ENCODE data around the gene CLECL1. TPM values are rescaled to one million over a fixed set of nuclear protein-coding genes. Genes with fewer than 3 reads are reported as not detected.

CLECL1 gene
- total and polyA plus RNA-seq, 9 of the 15 experiments (the other 6 are each of a cell fraction or from before 2014, with no cell fraction given), result 0.13 to 0.25 TPM; not detected in 7

GRCh38 chr12:9692909-9693308, 40.0 kb downstream of the CLECL1 start:
- no peak overlapping the region for H3K4me3 ChIP-seq
- ATAC-seq (no peak), DNase-seq (ENCODE audit: extremely low read depth in 1 of 4, low spot score in 3 of 4) (no peak), FAIRE-seq (no peak)
- H3K4me2 ChIP-seq (ENCODE audit: insufficient read depth, low read length), result no peak overlapping the region
- H3K36me3 ChIP-seq (ENCODE audit: control insufficient read depth, insufficient read depth, low read length), result peaks cover 4% of the 10 kb centered on the region; the same call in 2 of the 3 replicates
- no peaks in the 10 kb centered on the region for H3K27me3 ChIP-seq (ENCODE audit: control insufficient read depth in 2 of 2, insufficient read depth in 2 of 2, low read length in 2 of 2)
- no TSS peak for BruUV-seq (replicated peaks)
- no peaks in the 10 kb centered on the region for H3K79me2 ChIP-seq (ENCODE audit: control insufficient read depth, insufficient read depth, low read length)
- no peaks in the 10 kb centered on the region; a peak in 1 of 5 replicates for H3K4me1 ChIP-seq (replicated peaks in 1 of 2; ENCODE audit: control insufficient read depth in 2 of 2, insufficient read depth in 2 of 2, low read length in 2 of 2)
- TF ChIP-seq BMI1 (IDR thresholded peaks at IDR 0.05; ENCODE audit: low read length), result no peak
- no peak for TF ChIP-seq ZC3H8 (IDR thresholded peaks at IDR 0.05)
- no peak for TF ChIP-seq ZNF589 (CRISPR knock-in tag; IDR thresholded peaks at IDR 0.05; ENCODE audit: low read depth)
- no peak for TF ChIP-seq BRD4 (IDR thresholded peaks at IDR 0.05)
- TF ChIP-seq ZNF408 (CRISPR knock-in tag; IDR thresholded peaks at IDR 0.05; ENCODE audit: low read depth), result no peak
- no peak for TF ChIP-seq ETV5 (CRISPR knock-in tag; IDR thresholded peaks at IDR 0.05; ENCODE audit: low read depth)
- TF ChIP-seq MED1 (CRISPR knock-in tag; IDR thresholded peaks at IDR 0.05; ENCODE audit: borderline replicate concordance), result no peak
- TF ChIP-seq USF2 (CRISPR knock-in tag; IDR thresholded peaks at IDR 0.05), result no peak
- no peak for TF ChIP-seq SRSF9 (IDR thresholded peaks at IDR 0.05; ENCODE audit: borderline replicate concordance, low read depth, low read length)
- no peak for TF ChIP-seq IFI16 (CRISPR knock-in tag; IDR thresholded peaks at IDR 0.05)
- no peak for TF ChIP-seq ETS2 (tag; IDR thresholded peaks at IDR 0.05; ENCODE audit: borderline replicate concordance, poor library complexity, severe bottlenecking)
- no peak for TF ChIP-seq HES1 (IDR thresholded peaks at IDR 0.05; ENCODE audit: low read depth)
- no peak for TF ChIP-seq THRAP3 (IDR thresholded peaks at IDR 0.05; ENCODE audit: borderline replicate concordance)
- TF ChIP-seq BRCA1 (IDR thresholded peaks at IDR 0.05), result no peak
- TF ChIP-seq BRCA1 (CRISPR knock-in tag; IDR thresholded peaks at IDR 0.05), result no peak
- TF ChIP-seq ZHX1 (conservative IDR thresholded peaks at IDR 0.05; ENCODE audit: low read length), result no peak
- in situ Hi-C loops (cut with MboI), result no loop called here
- POLR2A ChIA-PET, result no interaction called here
- no peak overlapping the region for H2AFZ ChIP-seq (ENCODE audit: low read depth, low read length)
- CTCF ChIA-PET (ENCODE audit: low intra/inter-chr PET ratio), result no interaction called here
- no peaks in the 10 kb centered on the region; the same call in 1 of the 2 replicates for H3K9me3 ChIP-seq (replicated peaks; ENCODE audit: control insufficient read depth, insufficient read depth, low read depth, low read length)
- H3K9me1 ChIP-seq (ENCODE audit: control insufficient read depth, insufficient read depth, low read length), result no peaks in the 10 kb centered on the region
- H3K9ac ChIP-seq (ENCODE audit: insufficient read depth in 1 of 2, low read depth in 2 of 2, low read length in 2 of 2), result no peak overlapping the region
- intact Hi-C loops (cut with micrococcal nuclease), result no loop called here
- H3K27ac ChIP-seq (ENCODE audit: extremely low read depth, low read depth, low read length), result no peak overlapping the region
- H4K20me1 ChIP-seq (replicated peaks; ENCODE audit: control insufficient read depth, insufficient read depth, low read length), result no peaks in the 10 kb centered on the region
- WGBS (ENCODE audit: insufficient coverage, low coverage, missing lambda C conversion rate), result 88% methylated on average over 1 of the region's 1 CpG
